Stimulated activated CD4-positive, alpha-beta T cell treated with anti-CD3 and anti-CD28 coated beads, TNF-alpha, amount 100 ng/mL, for 48 hours (primary cell): Measurements from ENCODE around the gene TTC5.
"Not testable (repeated sequence)": the region's sequence is repeated elsewhere in the genome, so short reads cannot be mapped to it uniquely, and the experiment has no call there.

Experiments
- DNase-seq, 3 donors: peaks; one replicate each; pipeline ENCODE4 v3.0.0-alpha.2; 2020; ENCODE audit warnings: low read depth in 3 of 3

The TTC5 gene

GRCh38 chr14:20306079-20306423 lies 300 bp upstream of the TTC5 start:
- DNase-seq: no peak

DNA sequence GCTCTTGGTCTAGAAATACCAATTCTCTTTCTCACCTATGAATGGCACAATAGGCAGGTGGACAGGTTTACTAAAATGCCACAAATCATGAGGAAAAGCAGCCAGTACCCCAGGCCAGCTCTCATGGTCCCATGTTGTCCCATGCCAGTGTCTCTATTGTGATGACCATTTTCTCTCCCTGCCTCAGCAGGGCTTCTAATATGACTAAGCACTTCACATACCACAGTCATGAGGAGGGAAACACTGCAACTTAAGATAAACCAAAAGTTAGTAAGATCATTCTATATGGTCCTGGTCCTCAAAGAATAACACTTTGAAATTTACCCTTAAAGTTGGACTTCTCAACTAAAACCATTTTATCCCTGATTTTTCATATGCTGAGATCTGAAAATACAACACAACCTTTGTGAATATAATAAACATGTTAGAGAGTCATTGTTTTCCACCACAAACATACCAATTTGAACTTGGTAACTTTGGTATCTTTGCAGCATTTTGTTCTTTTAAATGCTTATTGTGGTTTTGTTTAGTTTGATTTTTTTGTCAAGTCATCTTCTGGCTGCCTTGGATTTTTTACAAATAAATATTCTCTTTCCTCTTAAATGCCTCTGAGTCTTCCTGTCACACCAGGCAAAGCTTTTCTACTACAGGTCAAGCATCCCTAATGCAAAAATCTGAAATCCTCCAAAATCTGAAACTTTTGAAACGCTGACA lies 3.6 kb downstream of the TTC5 start:
- no peak for DNase-seq

GRCh38 chr14:20295067-20295466 lies 10.7 kb downstream of the TTC5 start:
- no peak for DNase-seq

- DNase-seq: no peak
Observed at GRCh38 chr14:20294636-20295035, 11.1 kb downstream of the TTC5 start.

GRCh38 chr14:20281998-20282397 lies 23.8 kb downstream of the TTC5 start:
- not testable (repeated sequence) for DNase-seq

GRCh38 chr14:20280265-20280664 lies 25.5 kb downstream of the TTC5 start:
- DNase-seq: not testable (repeated sequence)

- no peak for DNase-seq
Observed at GRCh38 chr14:20278414-20278813, 27.3 kb downstream of the TTC5 start.

GRCh38 chr14:20277409-20277808 lies 28.3 kb downstream of the TTC5 start:
- no peak for DNase-seq

DNA sequence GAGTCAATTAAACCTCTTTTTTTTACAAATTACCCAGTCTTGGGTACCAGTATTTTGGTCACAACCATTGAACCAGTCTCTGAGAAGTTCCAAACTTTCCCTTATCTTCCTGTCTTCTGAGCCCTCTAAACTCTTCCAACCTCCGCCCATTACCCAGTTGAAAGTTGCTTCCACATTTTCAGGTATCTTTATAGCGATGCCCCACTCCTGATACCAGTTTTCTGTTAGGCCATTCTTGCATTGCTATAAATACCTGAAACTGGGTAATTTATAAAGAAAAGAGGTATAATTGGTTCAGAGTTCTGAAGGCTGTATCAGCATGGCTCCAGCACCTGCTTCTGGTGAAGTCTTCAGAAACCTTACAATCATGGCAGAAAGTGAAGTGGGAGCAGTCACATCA lies 31.7 kb downstream of the TTC5 start:
- DNase-seq: no peak

GRCh38 chr14:20264361-20264760 lies 41.4 kb downstream of the TTC5 start:
- DNase-seq: not testable (repeated sequence)

GRCh38 chr14:20262642-20263128 lies 43.1 kb downstream of the TTC5 start:
- DNase-seq: no peak

- no peak for DNase-seq
Observed at GRCh38 chr14:20247646-20248246, 58.0 kb downstream of the TTC5 start.
